HG02885 (cell line): ENCODE measurements around the gene TOR4A.
"Not testable (repeated sequence)": the region's sequence is repeated elsewhere in the genome, so short reads cannot be mapped to it uniquely, and the experiment has no call there.

Source experiments
- ATAC-seq: cut with Tn5 transposase; IDR thresholded peaks from one replicate; pipeline ENCODE4 v1.9.1; 2021; ENCODE audit warnings: mild to moderate bottlenecking; ENCODE audit not compliant: unreplicated experiment, poor library complexity

The TOR4A gene

DNA sequence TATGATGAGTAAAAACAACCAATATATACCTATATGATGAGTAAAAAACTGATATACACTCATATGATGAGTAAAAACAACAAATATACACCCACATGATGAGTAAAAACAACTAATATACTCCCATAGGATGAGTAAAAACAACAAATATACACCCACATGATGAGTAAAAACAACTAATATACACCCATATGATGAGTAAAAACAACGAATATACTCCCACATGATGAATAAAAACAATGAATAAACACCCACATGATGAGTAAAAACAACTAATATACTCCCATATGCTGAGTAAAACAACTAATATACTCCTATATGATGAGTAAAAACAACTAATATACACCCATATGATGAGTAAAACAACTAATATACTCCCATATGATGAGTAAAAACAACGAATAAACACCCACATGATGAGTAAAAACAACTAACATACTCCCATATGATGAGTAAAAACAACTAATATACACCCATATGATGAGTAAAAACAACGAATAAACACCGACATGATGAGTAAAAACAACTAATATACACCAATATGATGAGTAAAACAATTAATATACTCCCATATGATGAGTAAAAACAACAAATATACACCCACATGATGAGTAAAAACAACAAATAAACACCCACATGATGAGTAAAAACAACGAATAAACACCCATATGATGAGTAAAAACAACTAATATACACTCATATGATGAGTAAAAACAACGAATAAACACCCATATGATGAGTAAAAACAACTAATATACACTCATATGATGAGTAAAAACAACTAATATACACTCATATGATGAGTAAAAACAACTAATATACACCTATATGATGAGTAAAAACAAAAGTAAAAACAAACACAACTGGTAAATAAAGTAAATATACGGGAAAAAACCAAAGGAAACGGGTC, 50.4 kb downstream of the TOR4A start:
- not testable (repeated sequence) for ATAC-seq

GRCh38 chr9:137329590-137329989, 52.1 kb downstream of the TOR4A start:
- ATAC-seq, result not testable (repeated sequence)

DNA sequence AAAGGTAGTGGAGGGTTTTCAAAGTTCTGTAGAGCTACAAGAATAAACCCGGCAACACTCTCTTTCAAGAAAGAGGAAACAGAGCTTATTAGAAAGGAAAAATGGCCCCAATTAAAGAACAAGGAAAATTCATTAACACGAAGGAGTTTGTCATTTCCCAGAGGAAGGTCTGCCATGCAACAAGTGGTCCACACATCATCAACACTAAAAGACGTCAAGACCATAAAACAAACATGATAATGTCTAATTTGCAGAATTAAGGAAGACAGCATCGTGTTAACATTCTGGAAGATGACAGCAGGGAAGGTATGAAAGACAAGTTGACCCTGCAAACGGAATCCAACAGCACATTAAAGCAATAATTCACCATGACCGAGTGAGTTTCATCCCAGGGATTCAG, 53.2 kb downstream of the TOR4A start:
- no peak for ATAC-seq

- no peak for ATAC-seq
Observed at GRCh38 chr9:137331929-137332328, 54.4 kb downstream of the TOR4A start.
